HCT116 (cell line): ENCODE data around the gene USP7. TPM values are rescaled to one million over a fixed set of nuclear protein-coding genes. Genes with fewer than 3 reads are reported as not detected.

Experiments
- ATAC-seq: fragments of 200-7000 bp; cut with Tn5 transposase; 2 replicates; pipeline ENCODE4 v1.9.1; 2020; ENCODE audit warnings: mild to moderate bottlenecking, moderate library complexity
- BruUV-seq: library from RNA; stranded (reverse); fragments of 400-500 nt; replicated peaks from 2 replicates; lab custom pipeline; 2021; lab: Mats Ljungman, UMichigan
- CTCF ChIA-PET: fragments of 300-600 bp; sonication (Branson Sonifier 250); formaldehyde crosslinking; loops from one replicate; lab custom pipeline; 2021; ENCODE audit warnings: antibody characterized with exemption; lab: Charles Lee
- POLR2A ChIA-PET: fragments of 300-600, 350-600 bp; sonication (Branson Sonifier 250); formaldehyde crosslinking; loops from one replicate; lab custom pipeline; 2021; ENCODE audit warnings: antibody characterized with exemption; lab: Charles Lee
- RAD21 ChIA-PET, 2 experiments: fragments of 300-600 bp; sonication (Branson Sonifier 250); formaldehyde crosslinking; loops; one replicate each; lab custom pipeline; 2023; ENCODE audit warnings: low total read pairs in 2 of 2; ENCODE audit not compliant: uncharacterized antibody in 2 of 2, unreplicated experiment in 2 of 2, low non-redundant PET in 1 of 2; lab: Charles Lee
- DNase-seq: peaks from one replicate; pipeline ENCODE4 v3.0.0-alpha.2; 2010; ENCODE audit warnings: low read depth, low spot score
- H2AFZ ChIP-seq: fragments of 200-600 bp; shearing (Covaris generic), sonication (generic); 2 replicates; pipeline ENCODE4 v1.6.1; 2017; ENCODE audit warnings: low read depth, mixed run types, mixed read lengths, antibody characterized with exemption, low read length; ENCODE audit not compliant: poor library complexity, severe bottlenecking
- H3K27ac ChIP-seq: 2 replicates; pipeline ENCODE4 v1.5.1; 2012; ENCODE audit warnings: low read depth, low read length
- H3K27me3 ChIP-seq: fragments of 200-600 bp; sonication (generic); 2 replicates; pipeline ENCODE4 v1.6.1; 2016; ENCODE audit warnings: mixed run types, low read length, mixed read lengths; ENCODE audit not compliant: insufficient read depth
- H3K36me3 ChIP-seq, 2 experiments: fragments of 200-500 bp in 1 of 2; fragments of 200-600 bp in 1 of 2; sonication (Bioruptor generic) in 1 of 2; sonication (generic) in 1 of 2; 2 replicates each; pipeline versions ENCODE4 v1.5.1 to v1.6.1; 2014 to 2016; ENCODE audit warnings: low read length in 2 of 2, inconsistent platforms in 1 of 2, mixed read lengths in 1 of 2, mixed run types in 1 of 2; ENCODE audit not compliant: insufficient read depth in 2 of 2, control insufficient read depth in 1 of 2
- H3K4me1 ChIP-seq, 2 experiments: fragments of 200-600 bp in 1 of 2; sonication (generic) in 1 of 2; 2 replicates each; pipeline versions ENCODE4 v1.5.1 to v1.6.1; 2012 to 2017; ENCODE audit warnings: low read length in 2 of 2, inconsistent platforms in 1 of 2, mild to moderate bottlenecking in 1 of 2, mixed read lengths in 1 of 2, mixed run types in 1 of 2, moderate library complexity in 1 of 2; ENCODE audit not compliant: insufficient read depth in 2 of 2, control insufficient read depth in 1 of 2
- H3K4me2 ChIP-seq: fragments of 200-600 bp; sonication (generic); 2 replicates; pipeline ENCODE4 v1.6.1; 2017; ENCODE audit warnings: mixed run types, low read length, mixed read lengths
- H3K4me3 ChIP-seq, 2 experiments: fragments of 200-600 bp in 1 of 2; sonication (generic) in 1 of 2; replicated peaks in 1 of 2; 2 replicates each; pipeline ENCODE4 v1.5.1; 2011 to 2016; ENCODE audit warnings: low read length in 2 of 2, control low read depth in 1 of 2, low read depth in 1 of 2, mild to moderate bottlenecking in 1 of 2, mixed read lengths in 1 of 2, mixed run types in 1 of 2
- H3K79me2 ChIP-seq: fragments of 200-600 bp; sonication (generic); 2 replicates; pipeline ENCODE4 v1.6.1; 2017; ENCODE audit warnings: mild to moderate bottlenecking, mixed run types, low read length, moderate library complexity, mixed read lengths; ENCODE audit not compliant: insufficient read depth
- H3K9ac ChIP-seq: fragments of 200-600 bp; sonication (generic); 2 replicates; pipeline ENCODE4 v1.6.1; 2016; ENCODE audit warnings: low read length, mixed read lengths
- H3K9me2 ChIP-seq: fragments of 200-600 bp; sonication (generic), shearing (Covaris generic); 2 replicates; pipeline ENCODE4 v1.6.1; 2017; ENCODE audit warnings: mixed run types, mild to moderate bottlenecking, moderate library complexity; ENCODE audit not compliant: insufficient read depth
- H3K9me3 ChIP-seq, 2 experiments: fragments of 200-500 bp in 1 of 2; fragments of 200-600 bp in 1 of 2; sonication (Bioruptor generic) in 1 of 2; sonication (generic) in 1 of 2; 2 replicates each; pipeline ENCODE4 v1.6.1; 2014 to 2017; ENCODE audit warnings: low read length in 2 of 2, mixed read lengths in 2 of 2, inconsistent platforms in 1 of 2, low read depth in 1 of 2, mild to moderate bottlenecking in 1 of 2, mixed run types in 1 of 2, moderate library complexity in 1 of 2; ENCODE audit not compliant: control insufficient read depth in 1 of 2, insufficient read depth in 1 of 2
- H4K20me1 ChIP-seq: fragments of 200-600 bp; sonication (generic), shearing (Covaris generic); 2 replicates; pipeline ENCODE4 v1.6.1; 2017; ENCODE audit warnings: mixed run types, mild to moderate bottlenecking, moderate library complexity; ENCODE audit not compliant: insufficient read depth
- CBX3 ChIP-seq: IDR thresholded peaks from 2 replicates; pipeline ENCODE4 v1.6.1; 2012; ENCODE audit warnings: low read depth
- EGR1 ChIP-seq: IDR thresholded peaks from 2 replicates; pipeline ENCODE4 v1.6.1; 2012; ENCODE audit warnings: low read depth
- EZH2 ChIP-seq: fragments of 200-600 bp; sonication (generic); IDR thresholded peaks from 2 replicates; pipeline ENCODE4 v1.6.1; 2017; ENCODE audit warnings: antibody characterized with exemption, mixed run types
- JUND ChIP-seq: IDR thresholded peaks from 2 replicates; pipeline ENCODE4 v1.6.1; 2012
- MAX ChIP-seq: IDR thresholded peaks from 2 replicates; pipeline ENCODE4 v1.6.1; 2012
- POLR2A ChIP-seq: IDR thresholded peaks from 2 replicates; pipeline ENCODE4 v1.7.0; 2011; ENCODE audit warnings: borderline replicate concordance; ENCODE audit not compliant: insufficient read depth, insufficient read length; ENCODE audit errors: extremely low read depth
- RAD21 ChIP-seq: IDR thresholded peaks from 2 replicates; pipeline ENCODE4 v1.6.1; 2012; ENCODE audit warnings: low read depth, mild to moderate bottlenecking
- REST ChIP-seq: IDR thresholded peaks from 2 replicates; pipeline ENCODE4 v1.6.1; 2012; ENCODE audit warnings: low read depth
- SIN3A ChIP-seq: IDR thresholded peaks from 2 replicates; pipeline ENCODE4 v1.6.1; 2012; ENCODE audit warnings: low read depth
- YY1 ChIP-seq: IDR thresholded peaks from 2 replicates; pipeline ENCODE4 v1.6.1; 2011; ENCODE audit warnings: low read length, low read depth, moderate library complexity, mild to moderate bottlenecking; ENCODE audit not compliant: insufficient replicate concordance; ENCODE audit errors: extremely low read depth
- ZFX ChIP-seq: fragments of 450-650 bp; IDR thresholded peaks from 2 replicates; pipeline ENCODE4 v1.6.1; 2017
- ZNF274 ChIP-seq: fragments of 200-500 bp; sonication (Bioruptor generic); IDR thresholded peaks from 2 replicates; pipeline ENCODE4 v1.6.1; 2014; ENCODE audit warnings: mild to moderate bottlenecking, low read depth, low read length, inconsistent platforms
- intact Hi-C: fragments of 100-400 bp; cut with micrococcal nuclease; formaldehyde crosslinking; loops from 2 replicates; pipeline ENCODE4 v1.10.0; 2022
- total RNA-seq: library from RNA; stranded (reverse); gene quantifications from one replicate; pipeline ENCODE4 v1.2.1, GENCODE V29; 2021; ENCODE audit not compliant: unreplicated experiment

Gene USP7
- total RNA-seq, 1 experiment from 2014 or later: 154 TPM

GRCh38 chr16:8858994-8859912, 104.5 kb downstream of the USP7 start:
- intact Hi-C loops: no loop called here
- Histone ChIP-seq H3K4me2 (no peak overlapping the region), H3K4me1 (peaks cover 16 to 17% of the 10 kb centered on the region in 2 experiments), H3K27ac (no peak overlapping the region; the same call in 1 of the 2 replicates), H3K27me3 (no peaks in the 10 kb centered on the region), H3K79me2 (peaks cover 58% of the 10 kb centered on the region), H3K9me2 (no peaks in the 10 kb centered on the region), H3K4me3 (no peak overlapping the region), H3K9me3 (no peaks in the 10 kb centered on the region), H2AFZ (no peak overlapping the region), H4K20me1 (no peaks in the 10 kb centered on the region; the same call in 1 of the 2 replicates), H3K9ac (no peak overlapping the region), H3K36me3 (peaks cover 20 to 28% of the 10 kb centered on the region in 2 experiments)
- DNase-seq (no peak), ATAC-seq (no peak)
- ChIA-PET CTCF (no interaction called here), POLR2A (interaction anchor here (1.8 kb wide), 1 partner anchor 9 kb away, joined by 5 read pairs; the partner anchor contains the start of gene CARHSP1), RAD21 (no interaction called here)
- TF ChIP-seq EGR1 (no peak), SIN3A (no peak)
- no TSS peak for BruUV-seq

DNA sequence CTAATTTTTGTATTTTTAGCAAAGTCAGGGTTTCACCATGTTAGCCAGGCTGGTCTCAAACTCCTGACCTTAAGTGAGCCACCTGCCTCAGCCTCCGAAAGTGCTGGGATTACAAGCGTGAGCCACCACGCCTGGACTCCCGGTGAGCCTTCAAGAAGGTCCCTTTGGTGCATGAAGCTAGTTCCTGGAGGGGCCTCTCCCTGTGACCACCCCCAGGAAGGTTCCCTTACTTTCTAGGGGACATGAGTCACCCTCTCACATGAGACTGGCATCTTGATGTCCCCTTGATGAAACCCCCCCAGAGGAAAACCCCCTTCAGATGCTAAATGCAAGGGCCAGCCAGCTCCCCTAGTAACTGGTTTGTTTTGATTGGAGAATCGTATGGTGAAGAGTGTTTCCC, 107.7 kb downstream of the USP7 start:
- CTCF ChIA-PET: interaction anchor here (0.9 kb wide), 1 partner anchor 24 kb away, joined by 3 read pairs; no protein-coding TSS in a partner anchor

More for the DNA sequence above, 107.7 kb downstream of the USP7 start:
- ATAC-seq: no peak
- H3K4me1 ChIP-seq: no peaks in the 10 kb centered on the region
- H4K20me1 ChIP-seq: no peaks in the 10 kb centered on the region
- no peaks in the 10 kb centered on the region for H3K9me3 ChIP-seq
- ChIA-PET RAD21 (no interaction called here), POLR2A (interaction anchor here (0.6 to 1.4 kb wide), 2 partner anchors 13 to 198 kb away, joined by 3 to 4 read pairs; partner anchors contain the start of gene CARHSP1)
- peaks cover 26 to 42% of the 10 kb centered on the region in 2 experiments for H3K36me3 ChIP-seq
- H3K79me2 ChIP-seq: peaks cover 26% of the 10 kb centered on the region
- H3K9me2 ChIP-seq: no peaks in the 10 kb centered on the region
- no peak overlapping the region for H3K9ac ChIP-seq
- H3K4me3 ChIP-seq: no peak overlapping the region
- intact Hi-C loops: no loop called here
- no peak overlapping the region for H2AFZ ChIP-seq
- DNase-seq: no peak
- no peak overlapping the region for H3K27ac ChIP-seq
- no TSS peak for BruUV-seq
- TF ChIP-seq YY1: no peak
- no peak for TF ChIP-seq CBX3
- TF ChIP-seq POLR2A: no peak
- TF ChIP-seq MAX: no peak
- no peak for TF ChIP-seq JUND
- TF ChIP-seq SIN3A: no peak
- no peak for TF ChIP-seq REST
- no peak for TF ChIP-seq EZH2
- TF ChIP-seq ZFX: no peak
- no peak for TF ChIP-seq ZNF274
- no peak for TF ChIP-seq RAD21
- TF ChIP-seq, all 23 proteins: peak for 0
- Histone ChIP-seq H3K4me2 (no peak overlapping the region), H3K27me3 (no peaks in the 10 kb centered on the region)
